Stimulated activated CD4-positive, alpha-beta T cell treated with anti-CD3 and anti-CD28 coated beads, Interleukin-1b, Interleukin-23, amount 100 ng/mL, for 1 hour (primary cell): Measurements from ENCODE around the gene G6PD.
"Not testable (repeated sequence)": the region's sequence is repeated elsewhere in the genome, so short reads cannot be mapped to it uniquely, and the experiment has no call there.

Experiments used
- DNase-seq, 2 donors: peaks; one replicate each; pipeline ENCODE4 v3.0.0-alpha.2; 2020; ENCODE audit warnings: low read depth in 2 of 2

Gene G6PD

GRCh38 chrX:154542723-154543424 is 3.8 kb downstream of the G6PD start:
- no peak for DNase-seq

- DNase-seq = peak in 1 of 2 donors; percentile 35
Measured at GRCh38 chrX:154541896-154542722, 4.5 kb downstream of the G6PD start.

- no peak for DNase-seq
Measured at GRCh38 chrX:154541589-154541895, 5.1 kb downstream of the G6PD start.

- DNase-seq = no peak
Measured at GRCh38 chrX:154540897-154541535, 5.6 kb downstream of the G6PD start.

GRCh38 chrX:154540365-154540764 is 6.3 kb downstream of the G6PD start:
- DNase-seq = not testable (repeated sequence)

- no peak for DNase-seq
Measured at GRCh38 chrX:154539077-154539476, 7.6 kb downstream of the G6PD start.

GRCh38 chrX:154535892-154536291 is 10.8 kb downstream of the G6PD start:
- DNase-seq = no peak

- DNase-seq = peak; percentile 69 to 77
Measured at GRCh38 chrX:154534526-154535322, 11.9 kb downstream of the G6PD start.

- no peak for DNase-seq
Measured at GRCh38 chrX:154532690-154533089, 14.0 kb downstream of the G6PD start.

- no peak for DNase-seq
Measured at GRCh38 chrX:154531626-154532025, 15.0 kb downstream of the G6PD start.

GRCh38 chrX:154530286-154530685 is 16.4 kb downstream of the G6PD start:
- DNase-seq = no peak

- no peak for DNase-seq
Measured at GRCh38 chrX:154529206-154529612, 17.4 kb downstream of the G6PD start.

- DNase-seq = no peak
Measured at GRCh38 chrX:154526901-154527675, 19.6 kb downstream of the G6PD start.

- DNase-seq = no peak
Measured at GRCh38 chrX:154525606-154526490, 20.8 kb downstream of the G6PD start.

- DNase-seq = no peak
Measured at GRCh38 chrX:154519389-154519788, 27.3 kb downstream of the G6PD start.

- no peak for DNase-seq
Measured at GRCh38 chrX:154517101-154517781, 29.4 kb downstream of the G6PD start.

GRCh38 chrX:154516656-154517100 is 30.0 kb downstream of the G6PD start:
- no peak for DNase-seq

GRCh38 chrX:154515966-154516655 is 30.5 kb downstream of the G6PD start, which contains the start of gene FAM3A:
FAM3A (minus strand) TSS chrX:154516232; CDS start chrX:154515772, 460 bp downstream.
- peak; percentile 86 to 89 for DNase-seq
